ENCODE results near the gene FBXO40.

The FBXO40 gene

GRCh38 chr3:121645054-121645453, 51.9 kb downstream of the FBXO40 start:
- no peaks in the 10 kb centered on the region for H3K36me3 ChIP-seq (ENCODE audit: insufficient read depth, low read length)
- no peak overlapping the region for H3K9ac ChIP-seq (ENCODE audit: low read depth, low read length)
- no peaks in the 10 kb centered on the region for H3K27me3 ChIP-seq (ENCODE audit: insufficient read depth, low read length)
- H3K27ac ChIP-seq (ENCODE audit: low read depth, low read length) = no peak overlapping the region
- peaks cover 9% of the 10 kb centered on the region; the same call in 1 of the 2 replicates for H3K4me1 ChIP-seq (ENCODE audit: insufficient read depth, low read length)
- H3K4me3 ChIP-seq (ENCODE audit: low read length) = no peak overlapping the region
- WGBS = 95% methylated on average over 5 of the region's 5 CpGs
- H3K9me3 ChIP-seq (ENCODE audit: insufficient read depth, low read depth, low read length) = no peaks in the 10 kb centered on the region

DNA sequence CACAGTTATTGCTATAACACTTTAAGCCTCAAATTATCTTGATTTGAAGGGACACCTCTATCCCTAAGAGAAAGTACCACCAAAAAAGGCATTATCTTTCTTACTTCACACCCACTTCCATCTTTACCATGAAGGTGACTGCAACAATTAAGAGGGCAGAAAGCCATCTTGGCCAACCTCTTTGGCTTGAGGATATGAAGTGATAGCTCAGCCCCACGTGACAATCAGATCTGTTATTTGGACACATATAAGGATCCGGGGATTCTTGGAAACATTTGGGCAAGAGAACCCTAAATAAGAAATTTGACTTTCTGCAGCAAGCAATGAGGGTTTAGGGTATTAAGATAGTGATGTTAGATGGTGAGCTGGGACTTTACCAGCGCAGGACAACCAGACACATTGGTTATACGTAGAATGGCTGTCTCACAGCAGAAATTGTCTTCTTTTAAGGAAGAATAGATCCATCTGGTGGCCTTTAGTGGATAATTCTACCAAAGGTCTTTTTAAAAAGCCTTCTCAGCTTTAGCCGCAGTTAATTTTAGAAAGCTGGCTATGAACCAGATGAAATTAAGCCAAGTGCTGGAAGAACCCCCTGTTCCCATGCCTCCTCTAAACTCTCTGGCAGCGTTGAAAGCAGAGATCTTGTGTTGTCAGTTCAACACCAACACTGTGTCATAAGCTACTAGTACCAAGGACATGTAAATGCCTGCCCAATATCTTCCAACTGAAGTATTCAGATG, 55.2 kb downstream of the FBXO40 start:
- Histone ChIP-seq H3K9ac (ENCODE audit: low read depth, low read length) (no peak overlapping the region), H3K4me3 (ENCODE audit: low read length) (no peak overlapping the region), H3K4me1 (ENCODE audit: insufficient read depth, low read length) (peaks cover 7% of the 10 kb centered on the region; the same call in 1 of the 2 replicates), H3K36me3 (ENCODE audit: insufficient read depth, low read length) (no peaks in the 10 kb centered on the region), H3K27ac (ENCODE audit: low read depth, low read length) (no peak overlapping the region), H3K9me3 (ENCODE audit: insufficient read depth, low read depth, low read length) (no peaks in the 10 kb centered on the region), H3K27me3 (ENCODE audit: insufficient read depth, low read length) (no peaks in the 10 kb centered on the region)
- 85% methylated on average over 6 of the region's 6 CpGs for WGBS

GRCh38 chr3:121649645-121650044, 56.5 kb downstream of the FBXO40 start:
- H3K9me3 ChIP-seq (ENCODE audit: insufficient read depth, low read depth, low read length) = no peaks in the 10 kb centered on the region
- H3K4me1 ChIP-seq (ENCODE audit: insufficient read depth, low read length) = no peaks in the 10 kb centered on the region
- H3K36me3 ChIP-seq (ENCODE audit: insufficient read depth, low read length) = no peaks in the 10 kb centered on the region
- no peak overlapping the region for H3K27ac ChIP-seq (ENCODE audit: low read depth, low read length)
- no peaks in the 10 kb centered on the region for H3K27me3 ChIP-seq (ENCODE audit: insufficient read depth, low read length)
- H3K4me3 ChIP-seq (ENCODE audit: low read length) = no peak overlapping the region
- H3K9ac ChIP-seq (ENCODE audit: low read depth, low read length) = no peak overlapping the region

GRCh38 chr3:121651684-121652083, 58.5 kb downstream of the FBXO40 start:
- no peaks in the 10 kb centered on the region for H3K4me1 ChIP-seq (ENCODE audit: insufficient read depth, low read length)
- no peaks in the 10 kb centered on the region for H3K9me3 ChIP-seq (ENCODE audit: insufficient read depth, low read depth, low read length)
- no peak overlapping the region for H3K4me3 ChIP-seq (ENCODE audit: low read length)
- no peak overlapping the region for H3K9ac ChIP-seq (ENCODE audit: low read depth, low read length)
- H3K27me3 ChIP-seq (ENCODE audit: insufficient read depth, low read length) = no peaks in the 10 kb centered on the region
- H3K36me3 ChIP-seq (ENCODE audit: insufficient read depth, low read length) = no peaks in the 10 kb centered on the region
- no peak overlapping the region for H3K27ac ChIP-seq (ENCODE audit: low read depth, low read length)

DNA sequence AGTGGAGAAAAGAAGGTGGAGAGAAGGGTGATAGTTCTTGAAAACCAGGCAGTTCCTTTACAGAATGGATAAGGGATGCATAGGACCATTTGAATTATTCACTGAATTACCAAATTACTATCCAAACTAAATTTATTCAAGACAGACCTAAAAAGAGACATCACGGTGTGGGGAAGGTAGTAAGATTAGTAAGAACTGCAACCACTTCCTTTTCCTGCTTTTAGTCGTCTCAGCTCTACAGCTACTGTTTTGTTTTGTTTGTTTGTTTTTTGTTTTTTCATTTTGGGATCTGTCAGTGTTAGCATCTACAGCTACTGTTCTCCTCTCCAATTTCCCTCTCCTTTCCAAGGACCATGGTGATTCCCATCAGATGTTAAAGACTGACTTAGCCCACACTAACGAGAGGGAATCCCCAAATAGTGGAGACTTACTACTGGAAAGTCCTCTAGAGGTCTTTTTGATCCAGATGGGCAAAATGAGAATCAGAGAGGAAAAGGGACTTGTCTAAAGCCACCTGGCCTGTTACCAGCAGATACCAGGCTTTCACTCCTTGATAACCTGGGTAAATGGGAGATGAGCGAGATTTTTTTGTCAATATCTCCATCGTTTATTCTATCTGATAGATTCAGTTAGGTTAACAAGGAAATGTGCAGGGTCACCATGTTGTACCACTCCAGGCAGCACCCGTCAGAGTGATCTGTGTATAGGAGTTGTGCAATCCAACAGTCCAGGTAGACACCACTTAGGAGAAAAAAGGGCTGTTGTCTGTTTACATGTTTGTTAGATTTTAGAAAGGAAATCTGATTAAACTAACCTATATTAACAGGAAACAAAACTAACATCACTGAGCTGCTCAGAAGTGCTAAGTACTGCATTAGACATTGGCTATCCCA, 61.6 kb downstream of the FBXO40 start:
- H3K4me1 ChIP-seq (ENCODE audit: insufficient read depth, low read length) = no peaks in the 10 kb centered on the region
- 100% methylated on average over 4 of the region's 6 CpGs for WGBS
- H3K27ac ChIP-seq (ENCODE audit: low read depth, low read length) = no peak overlapping the region
- no peaks in the 10 kb centered on the region for H3K36me3 ChIP-seq (ENCODE audit: insufficient read depth, low read length)
- no peaks in the 10 kb centered on the region for H3K27me3 ChIP-seq (ENCODE audit: insufficient read depth, low read length)
- H3K4me3 ChIP-seq (ENCODE audit: low read length) = no peak overlapping the region
- H3K9ac ChIP-seq (ENCODE audit: low read depth, low read length) = no peak overlapping the region
- H3K9me3 ChIP-seq (ENCODE audit: insufficient read depth, low read depth, low read length) = no peaks in the 10 kb centered on the region

DNA sequence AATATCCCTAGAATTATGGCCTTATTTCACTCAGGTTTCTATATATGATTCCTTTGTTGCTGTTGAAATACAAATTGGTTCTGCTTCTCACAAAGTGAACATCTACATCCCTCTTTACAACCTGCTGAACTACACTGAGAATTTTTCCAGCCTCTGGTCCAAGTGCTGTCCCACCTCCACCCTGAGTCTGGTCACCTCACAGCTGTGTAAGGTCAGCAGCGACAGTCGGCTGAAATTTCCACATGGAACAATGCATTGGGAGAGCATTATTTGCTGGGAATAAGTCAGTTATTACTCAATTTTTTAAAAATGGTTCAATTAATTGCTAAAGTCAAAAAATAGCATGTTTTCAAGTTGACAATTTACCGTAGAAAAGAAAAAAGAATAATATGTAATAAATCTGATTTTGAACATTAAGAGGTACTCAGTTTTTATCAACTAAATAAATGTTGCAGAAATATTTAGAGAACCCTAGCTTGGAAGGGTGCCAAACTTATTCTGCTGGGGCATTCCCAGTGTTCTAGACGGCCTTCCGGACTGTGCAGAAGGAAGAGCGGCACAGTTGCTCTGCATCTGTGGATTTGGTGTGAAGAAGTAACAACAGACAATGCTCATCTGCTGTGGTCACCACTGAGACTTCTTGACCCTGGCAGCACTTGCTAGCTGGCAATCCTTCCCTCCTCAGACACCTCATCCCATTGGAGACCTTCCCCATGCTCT, 65.7 kb downstream of the FBXO40 start:
- H3K4me3 ChIP-seq (ENCODE audit: low read length) = no peak overlapping the region
- H3K27ac ChIP-seq (ENCODE audit: low read depth, low read length) = no peak overlapping the region
- H3K4me1 ChIP-seq (ENCODE audit: insufficient read depth, low read length) = peaks cover 4% of the 10 kb centered on the region; the same call in 1 of the 2 replicates
- no peaks in the 10 kb centered on the region for H3K27me3 ChIP-seq (ENCODE audit: insufficient read depth, low read length)
- H3K9ac ChIP-seq (ENCODE audit: low read depth, low read length) = no peak overlapping the region
- peaks cover 14% of the 10 kb centered on the region for H3K36me3 ChIP-seq (ENCODE audit: insufficient read depth, low read length)
- 97% methylated on average over 5 of the region's 6 CpGs for WGBS
- H3K9me3 ChIP-seq (ENCODE audit: insufficient read depth, low read depth, low read length) = no peaks in the 10 kb centered on the region

DNA sequence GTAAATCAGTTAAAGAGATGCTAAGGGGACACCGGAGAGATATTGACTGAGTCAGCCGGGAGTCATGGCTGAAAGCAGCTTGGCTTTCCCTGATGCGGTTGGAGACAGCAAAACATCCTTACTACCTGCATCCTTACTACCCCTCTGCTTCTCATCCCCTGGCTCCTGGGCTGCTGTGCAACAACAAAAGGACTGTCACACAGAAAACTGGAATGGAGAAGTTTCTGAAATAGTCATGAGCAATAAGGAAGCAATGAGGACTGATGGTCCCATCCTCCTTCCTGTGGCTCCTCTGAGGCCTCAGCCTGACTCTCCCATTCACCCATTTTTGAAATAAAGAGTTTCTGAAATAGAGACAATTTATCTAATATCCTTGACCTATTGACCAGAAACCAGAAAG, 66.4 kb downstream of the FBXO40 start:
- Histone ChIP-seq H3K9me3 (ENCODE audit: insufficient read depth, low read depth, low read length) (no peaks in the 10 kb centered on the region), H3K27ac (ENCODE audit: low read depth, low read length) (no peak overlapping the region), H3K27me3 (ENCODE audit: insufficient read depth, low read length) (no peaks in the 10 kb centered on the region), H3K4me3 (ENCODE audit: low read length) (no peak overlapping the region), H3K4me1 (ENCODE audit: insufficient read depth, low read length) (peaks cover 4% of the 10 kb centered on the region; the same call in 1 of the 2 replicates), H3K9ac (ENCODE audit: low read depth, low read length) (no peak overlapping the region), H3K36me3 (ENCODE audit: insufficient read depth, low read length) (peaks cover 21% of the 10 kb centered on the region)
- WGBS = 98% methylated on average over 3 of the region's 3 CpGs

DNA sequence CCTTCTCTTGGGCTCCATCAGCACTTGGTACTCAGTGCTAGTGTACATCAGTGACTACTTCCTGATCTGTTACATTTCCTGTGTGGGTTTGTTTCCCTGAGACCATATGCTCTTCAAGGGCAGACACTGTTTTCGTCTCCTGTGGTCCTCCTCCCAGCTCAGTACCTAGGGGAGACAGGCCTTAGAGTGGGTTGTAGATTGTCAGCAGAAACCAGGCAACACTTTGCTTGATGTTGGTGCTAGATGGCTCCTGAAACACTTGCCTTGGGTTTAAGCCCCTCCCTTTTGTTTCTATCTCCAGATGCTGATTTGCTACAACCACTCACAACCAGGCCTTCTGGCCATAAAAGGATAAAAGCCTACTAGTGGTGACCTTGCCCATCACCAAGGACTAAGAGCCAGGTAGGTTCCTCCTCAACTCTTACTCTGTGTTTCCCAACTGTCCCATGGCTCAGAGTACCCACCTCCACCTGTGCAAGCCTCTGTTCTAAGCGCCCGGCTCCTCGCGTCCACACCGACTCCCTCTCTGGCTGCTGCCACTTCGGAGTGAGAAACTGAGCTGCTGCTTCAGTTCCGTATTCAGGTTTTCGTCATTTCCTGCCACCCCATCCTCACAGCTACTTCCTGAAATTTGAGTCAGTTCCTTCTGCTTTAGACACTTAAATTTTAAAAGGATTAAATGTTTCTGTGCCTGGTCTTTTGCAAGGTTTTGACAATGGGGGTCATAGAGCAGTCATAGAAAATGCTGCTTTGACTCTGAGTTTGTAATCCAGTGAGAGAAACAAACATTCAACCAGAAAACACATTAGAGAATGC, 67.4 kb downstream of the FBXO40 start, which contains the start of gene HCLS1:
HCLS1 (minus strand) TSS at position 548 of the 816 bp plus-strand sequence. CDS start 2,556 bp downstream, outside the sequence.
- Histone ChIP-seq H3K36me3 (ENCODE audit: insufficient read depth, low read length) (peaks cover 31% of the 10 kb centered on the region), H3K27ac (ENCODE audit: low read depth, low read length) (no peak within 1 kb of the TSS), H3K27me3 (ENCODE audit: insufficient read depth, low read length) (no peaks in the 10 kb centered on the region), H3K9ac (ENCODE audit: low read depth, low read length) (no peak within 1 kb of the TSS), H3K4me1 (ENCODE audit: insufficient read depth, low read length) (peaks cover 4% of the 10 kb centered on the region; the same call in 1 of the 2 replicates), H3K9me3 (ENCODE audit: insufficient read depth, low read depth, low read length) (no peaks in the 10 kb centered on the region), H3K4me3 (ENCODE audit: low read length) (no peak within 1 kb of the TSS)
- 93% methylated on average over 9 of the region's 9 CpGs for WGBS

GRCh38 chr3:121661376-121661775, 68.2 kb downstream of the FBXO40 start:
- WGBS = 96% methylated on average over 6 of the region's 6 CpGs
- H3K4me3 ChIP-seq (ENCODE audit: low read length) = no peak overlapping the region
- H3K27ac ChIP-seq (ENCODE audit: low read depth, low read length) = no peak overlapping the region
- peaks cover 4% of the 10 kb centered on the region; the same call in 1 of the 2 replicates for H3K4me1 ChIP-seq (ENCODE audit: insufficient read depth, low read length)
- H3K27me3 ChIP-seq (ENCODE audit: insufficient read depth, low read length) = no peaks in the 10 kb centered on the region
- H3K36me3 ChIP-seq (ENCODE audit: insufficient read depth, low read length) = peaks cover 39% of the 10 kb centered on the region
- no peak overlapping the region for H3K9ac ChIP-seq (ENCODE audit: low read depth, low read length)
- H3K9me3 ChIP-seq (ENCODE audit: insufficient read depth, low read depth, low read length) = no peaks in the 10 kb centered on the region

GRCh38 chr3:121662742-121663141, 69.6 kb downstream of the FBXO40 start:
- H3K36me3 ChIP-seq (ENCODE audit: insufficient read depth, low read length) = peaks cover 53% of the 10 kb centered on the region

More at GRCh38 chr3:121662742-121663141, 69.6 kb downstream of the FBXO40 start:
- Histone ChIP-seq H3K4me3 (ENCODE audit: low read length) (no peak overlapping the region), H3K4me1 (ENCODE audit: insufficient read depth, low read length) (peaks cover 4% of the 10 kb centered on the region; the same call in 1 of the 2 replicates), H3K9me3 (ENCODE audit: insufficient read depth, low read depth, low read length) (no peaks in the 10 kb centered on the region), H3K9ac (ENCODE audit: low read depth, low read length) (no peak overlapping the region), H3K27ac (ENCODE audit: low read depth, low read length) (no peak overlapping the region), H3K27me3 (ENCODE audit: insufficient read depth, low read length) (no peaks in the 10 kb centered on the region)
